HG03103 (cell line): ENCODE measurements around the gene UNC13A.
A peak's percentile ranks its signal among the peaks of the same experiment; 100 is the strongest.

Experiments used
- ATAC-seq: cut with Tn5 transposase; IDR thresholded peaks from one replicate; pipeline ENCODE4 v1.9.1; 2021; ENCODE audit warnings: low read depth; ENCODE audit not compliant: unreplicated experiment

Gene UNC13A

GRCh38 chr19:17687857-17688784, at the start of gene UNC13A:
Gene UNC13A (minus strand): TSS chr19:17688354. CDS start chr19:17688199, 155 bp downstream.
- no peak for ATAC-seq

- ATAC-seq, result no peak
Measured at GRCh38 chr19:17737690-17738153, 49.6 kb upstream of the UNC13A start.

- ATAC-seq, result no peak
Measured at GRCh38 chr19:17735410-17735809, 47.3 kb upstream of the UNC13A start.

GRCh38 chr19:17734146-17734545, 46.0 kb upstream of the UNC13A start:
- ATAC-seq, result no peak

GRCh38 chr19:17733127-17733526, 45.0 kb upstream of the UNC13A start:
- ATAC-seq, result no peak

GRCh38 chr19:17727843-17728242, 39.7 kb upstream of the UNC13A start:
- no peak for ATAC-seq

GRCh38 chr19:17726964-17727773, 39.0 kb upstream of the UNC13A start:
- no peak for ATAC-seq

GRCh38 chr19:17726136-17726741, 38.1 kb upstream of the UNC13A start:
- ATAC-seq, result no peak

- ATAC-seq, result no peak
Measured at GRCh38 chr19:17725422-17726078, 37.4 kb upstream of the UNC13A start.

GRCh38 chr19:17724655-17725054, 36.5 kb upstream of the UNC13A start:
- no peak for ATAC-seq

- ATAC-seq, result no peak
Measured at GRCh38 chr19:17722655-17723240, 34.6 kb upstream of the UNC13A start.

GRCh38 chr19:17721821-17722220, 33.7 kb upstream of the UNC13A start:
- ATAC-seq, result no peak

- no peak for ATAC-seq
Measured at GRCh38 chr19:17721111-17721628, 33.0 kb upstream of the UNC13A start.

GRCh38 chr19:17720440-17720839, 32.3 kb upstream of the UNC13A start:
- ATAC-seq, result no peak

GRCh38 chr19:17719730-17720400, 31.7 kb upstream of the UNC13A start:
- peak; percentile 24 for ATAC-seq

- ATAC-seq, result peak; percentile 61
Measured at GRCh38 chr19:17718947-17719711, 31.0 kb upstream of the UNC13A start, which contains the start of gene MAP1S. Gene MAP1S (plus strand): TSS chr19:17719480. CDS start chr19:17719503, 23 bp downstream.

- ATAC-seq, result no peak
Measured at GRCh38 chr19:17718550-17718946, 30.4 kb upstream of the UNC13A start.

GRCh38 chr19:17716309-17716929, 28.3 kb upstream of the UNC13A start:
- no peak for ATAC-seq
